GM10248 (cell line): ENCODE results near the gene MLXIP.
"Not testable (repeated sequence)": the region's sequence is repeated elsewhere in the genome, so short reads cannot be mapped to it uniquely, and the experiment has no call there.

ENCODE experiments used
- CTCF ChIA-PET: fragments of 300-600 bp; sonication (Branson Sonifier 250); formaldehyde crosslinking; extraction: SDS; loops from one replicate; lab custom pipeline; 2021; ENCODE audit warnings: antibody characterized with exemption; lab: Yijun Ruan, JAX
- POLR2A ChIA-PET: fragments of 350-650 bp; sonication (Branson Sonifier 250); formaldehyde crosslinking; extraction: SDS; loops from one replicate; lab custom pipeline; 2020; ENCODE audit warnings: antibody characterized with exemption; lab: Yijun Ruan, JAX
- DNase-seq: peaks from one replicate; pipeline ENCODE4 v3.0.0; 2012; ENCODE audit errors: extremely low spot score
- CTCF ChIP-seq: IDR thresholded peaks from 2 replicates; pipeline ENCODE4 v1.5.1; 2012; ENCODE audit warnings: mild to moderate bottlenecking, low read depth; ENCODE audit errors: extremely low read depth, missing control alignments, control extremely low read depth

Gene MLXIP

GRCh38 chr12:122051231-122051876 is 27.2 kb upstream of the MLXIP start:
- no peak for TF ChIP-seq CTCF
- no peak for DNase-seq
- ChIA-PET POLR2A (interaction anchor here (0.7 kb wide), 1 partner anchor 13 kb away, joined by 3 read pairs; no protein-coding TSS in a partner anchor), CTCF (interaction anchor here (0.9 to 7.6 kb wide), 7 partner anchors 9 to 140 kb away, joined by 3 to 209 read pairs (median 5); partner anchors contain the start of gene CFAP251)

DNA sequence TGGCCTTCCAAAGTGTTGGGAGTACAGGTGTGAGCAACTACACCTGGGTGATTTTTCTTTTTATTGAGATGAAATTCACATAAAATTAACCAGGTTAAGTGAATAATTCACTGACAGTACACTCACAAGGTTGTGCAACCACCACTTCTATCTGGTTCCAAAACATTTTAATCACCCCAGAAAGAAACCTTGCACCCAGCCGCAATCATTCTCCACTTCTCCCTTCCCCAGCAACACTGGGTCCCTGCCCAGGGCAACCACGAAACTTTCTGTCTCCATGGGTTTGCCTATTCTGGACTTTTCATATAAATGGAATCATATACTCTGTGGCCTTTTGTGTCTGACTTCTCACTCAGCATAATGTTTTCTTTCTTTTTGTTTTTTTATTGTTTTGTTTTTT is 26.3 kb upstream of the MLXIP start:
- CTCF ChIA-PET = interaction anchor here (0.9 to 7.6 kb wide), 5 partner anchors 9 to 134 kb away, joined by 3 to 209 read pairs (median 5); partner anchors contain the start of gene CFAP251
- TF ChIP-seq CTCF = no peak
- POLR2A ChIA-PET = no interaction called here
- no peak for DNase-seq

DNA sequence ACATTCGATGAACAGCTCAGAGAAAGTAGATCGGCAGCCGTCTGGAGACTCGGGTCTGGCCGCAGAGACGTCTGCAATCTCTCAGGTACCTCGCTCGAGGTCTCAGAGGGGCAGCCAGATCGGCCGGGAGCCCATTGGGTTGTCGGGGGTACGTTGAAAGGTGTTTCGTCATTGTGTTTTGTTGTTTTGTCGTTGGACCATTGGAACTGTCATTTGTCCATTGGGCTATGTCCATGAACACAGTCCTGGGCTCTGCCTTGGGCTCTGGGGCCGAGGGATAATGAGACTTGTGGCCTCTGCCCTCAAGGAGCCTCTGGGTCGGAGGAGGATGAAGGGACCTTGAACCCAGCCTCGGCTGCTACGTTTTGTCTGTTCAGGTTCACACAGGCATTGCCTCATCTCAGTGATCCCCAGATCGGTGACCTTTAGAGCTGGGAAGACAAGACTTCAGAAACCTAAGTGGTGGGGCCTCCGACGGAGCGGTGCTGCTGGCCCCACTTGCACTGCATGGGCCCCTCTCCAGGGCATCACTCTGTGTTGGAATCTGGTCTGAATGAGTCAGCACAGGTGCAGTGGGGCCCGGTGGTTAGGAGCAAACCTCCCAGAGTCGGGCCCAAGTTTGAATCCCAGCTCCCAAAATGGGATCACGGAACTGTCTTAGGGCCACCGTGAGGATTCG is 23.6 kb upstream of the MLXIP start:
- CTCF ChIA-PET = interaction anchor here (0.5 to 7.6 kb wide), 29 partner anchors 10 to 300 kb away, joined by 3 to 209 read pairs (median 5); partner anchors contain the start of gene PSMD9

GRCh38 chr12:122056406-122056805 is 22.1 kb upstream of the MLXIP start:
- CTCF ChIA-PET = interaction anchor here (1.2 to 7.6 kb wide), 4 partner anchors 40 to 134 kb away, joined by 3 to 209 read pairs (median 15); no protein-coding TSS in a partner anchor

More for the DNA sequence above, 23.6 kb upstream of the MLXIP start:
- no peak for DNase-seq
- TF ChIP-seq CTCF = no peak
- POLR2A ChIA-PET = no interaction called here

DNA sequence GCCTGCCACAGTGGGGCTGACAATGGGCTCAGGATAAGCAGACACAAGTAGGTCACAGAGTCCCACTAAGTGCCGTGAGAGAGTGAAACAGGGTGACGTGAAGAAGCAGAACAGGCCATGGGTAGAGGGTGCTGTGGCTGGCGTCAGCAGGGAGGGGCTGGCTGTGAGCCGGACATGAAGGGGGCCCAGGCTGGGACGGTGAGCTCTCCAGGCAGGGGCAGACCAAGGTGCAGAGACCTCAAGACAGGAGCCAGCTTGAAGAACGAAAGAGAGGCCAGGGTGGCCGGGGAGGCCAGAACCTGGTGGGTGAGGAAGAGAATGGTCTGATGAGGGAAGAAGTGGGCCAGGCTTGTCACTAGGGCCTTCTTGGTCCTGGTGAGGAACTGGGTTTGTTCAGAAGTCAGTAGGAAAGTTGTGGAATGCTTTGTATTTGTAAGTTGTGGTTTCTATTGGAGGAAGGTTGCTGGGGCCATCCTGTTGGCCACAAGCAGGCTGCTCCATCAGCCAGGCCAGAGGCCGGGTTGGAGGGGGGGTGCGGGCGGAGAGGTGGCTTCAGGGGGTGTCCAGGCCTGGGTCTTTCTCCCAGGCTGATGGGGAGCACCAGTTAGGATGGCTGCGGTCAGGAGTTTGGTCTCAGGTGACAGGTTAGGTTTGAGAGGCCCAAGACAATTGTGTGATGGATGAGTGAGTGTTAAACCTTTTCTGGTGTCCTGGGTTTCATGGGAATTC is 21.4 kb upstream of the MLXIP start:
- CTCF ChIA-PET = interaction anchor here (1.2 to 7.6 kb wide), 4 partner anchors 40 to 134 kb away, joined by 3 to 209 read pairs (median 15); no protein-coding TSS in a partner anchor
- no peak for TF ChIP-seq CTCF

More at GRCh38 chr12:122056406-122056805, 22.1 kb upstream of the MLXIP start:
- DNase-seq, POLR2A ChIA-PET: not testable (repeated sequence)

GRCh38 chr12:122057769-122058168 is 20.8 kb upstream of the MLXIP start:
- TF ChIP-seq CTCF = no peak
- POLR2A ChIA-PET = no interaction called here
- CTCF ChIA-PET = interaction anchor here (2.2 kb wide), 1 partner anchor 65 kb away, joined by 13 read pairs; no protein-coding TSS in a partner anchor
- no peak for DNase-seq

More for the DNA sequence above, 21.4 kb upstream of the MLXIP start:
- POLR2A ChIA-PET = no interaction called here
- no peak for DNase-seq
